ENCODE results near the gene CRYAB.

CRYAB gene

GRCh38 chr11:111911563-111912401 is at the start of gene CRYAB:
CRYAB (minus strand) TSS chr11:111911770; CDS start chr11:111911724, 46 bp downstream.
- in situ Hi-C loops (cut with MboI; ENCODE audit: low sequenced_read_pairs), result no loop called here

- in situ Hi-C loops (cut with MboI; ENCODE audit: low sequenced_read_pairs), result no loop called here
Measured at GRCh38 chr11:111960916-111961315, 49.3 kb upstream of the CRYAB start.

DNA sequence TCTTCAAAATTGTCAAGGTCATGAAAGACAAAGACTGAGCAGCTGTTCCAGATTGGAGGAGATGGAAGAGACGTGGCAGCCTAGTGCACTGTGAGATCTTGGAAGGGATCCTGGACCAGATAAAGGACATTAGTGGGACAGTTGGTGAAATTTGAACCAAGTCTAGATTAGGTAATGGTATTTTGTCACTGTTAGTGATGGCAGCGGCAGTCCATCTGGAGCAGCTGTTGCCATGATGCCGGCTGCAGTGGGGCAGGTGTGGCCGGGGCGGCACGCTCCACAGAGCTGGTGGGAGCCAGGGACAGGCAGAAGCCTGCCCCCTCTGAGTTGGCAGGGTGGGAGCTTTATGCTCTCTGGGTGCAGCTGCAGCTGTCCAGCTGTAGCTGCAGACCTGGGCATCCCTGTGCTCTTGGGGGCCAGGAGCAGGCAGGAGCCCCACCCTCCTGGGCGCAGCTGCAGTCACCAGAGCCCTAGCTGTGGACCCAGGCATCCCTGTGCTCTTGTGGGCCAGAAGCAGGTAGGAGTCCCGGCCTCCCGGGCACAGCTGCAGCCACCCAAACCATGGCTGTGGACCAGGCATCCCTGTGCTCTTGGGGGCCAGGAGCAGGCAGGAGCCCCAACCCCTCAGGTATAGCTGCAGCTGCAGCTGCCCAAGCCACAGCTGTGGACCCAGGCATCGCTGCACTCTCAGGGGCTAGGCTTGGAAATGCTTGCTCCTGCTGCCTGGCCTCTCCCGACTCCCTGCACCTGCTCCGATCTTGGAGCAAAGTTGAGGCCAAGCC is 46.3 kb upstream of the CRYAB start:
- in situ Hi-C loops (cut with MboI; ENCODE audit: low sequenced_read_pairs), result no loop called here

DNA sequence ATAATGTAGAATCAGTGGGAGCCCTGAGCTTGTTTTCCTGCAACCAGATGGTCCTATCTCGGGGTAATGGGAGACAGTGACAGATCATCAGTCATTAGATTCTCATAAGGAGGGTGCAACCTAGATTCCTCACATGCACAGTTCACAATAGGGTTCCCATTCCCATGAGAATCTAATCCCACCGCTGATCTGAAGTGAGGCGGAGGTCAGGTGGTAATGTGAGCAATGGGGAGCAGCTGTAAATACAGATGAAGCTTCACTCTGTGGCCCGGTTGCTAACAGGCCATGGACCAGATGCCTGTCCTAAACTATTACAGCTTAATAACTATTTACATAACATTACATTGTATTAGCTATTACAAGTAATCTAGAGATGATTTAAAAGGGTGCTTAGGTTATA is 42.6 kb upstream of the CRYAB start:
- in situ Hi-C loops (cut with MboI; ENCODE audit: low sequenced_read_pairs), result no loop called here

DNA sequence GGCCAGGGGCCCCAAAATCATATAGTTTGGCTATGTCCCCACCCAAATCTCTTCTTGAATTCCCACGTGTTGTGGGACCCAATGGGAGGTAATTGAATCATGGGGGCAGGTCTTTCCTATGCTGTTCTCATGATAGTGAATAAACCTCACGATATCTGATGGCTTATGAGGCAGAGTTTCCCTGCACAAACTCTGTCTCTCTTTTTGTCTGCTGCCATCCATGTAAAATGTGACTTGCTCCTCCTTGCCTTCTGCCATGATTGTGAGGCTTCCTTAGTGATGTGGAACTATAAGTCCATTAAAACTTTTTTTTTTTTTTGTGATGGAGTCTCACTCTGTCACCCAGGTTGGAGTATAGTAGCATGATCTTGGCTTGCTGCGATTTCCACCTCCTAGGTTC is 40.0 kb upstream of the CRYAB start:
- in situ Hi-C loops (cut with MboI; ENCODE audit: low sequenced_read_pairs), result no loop called here

DNA sequence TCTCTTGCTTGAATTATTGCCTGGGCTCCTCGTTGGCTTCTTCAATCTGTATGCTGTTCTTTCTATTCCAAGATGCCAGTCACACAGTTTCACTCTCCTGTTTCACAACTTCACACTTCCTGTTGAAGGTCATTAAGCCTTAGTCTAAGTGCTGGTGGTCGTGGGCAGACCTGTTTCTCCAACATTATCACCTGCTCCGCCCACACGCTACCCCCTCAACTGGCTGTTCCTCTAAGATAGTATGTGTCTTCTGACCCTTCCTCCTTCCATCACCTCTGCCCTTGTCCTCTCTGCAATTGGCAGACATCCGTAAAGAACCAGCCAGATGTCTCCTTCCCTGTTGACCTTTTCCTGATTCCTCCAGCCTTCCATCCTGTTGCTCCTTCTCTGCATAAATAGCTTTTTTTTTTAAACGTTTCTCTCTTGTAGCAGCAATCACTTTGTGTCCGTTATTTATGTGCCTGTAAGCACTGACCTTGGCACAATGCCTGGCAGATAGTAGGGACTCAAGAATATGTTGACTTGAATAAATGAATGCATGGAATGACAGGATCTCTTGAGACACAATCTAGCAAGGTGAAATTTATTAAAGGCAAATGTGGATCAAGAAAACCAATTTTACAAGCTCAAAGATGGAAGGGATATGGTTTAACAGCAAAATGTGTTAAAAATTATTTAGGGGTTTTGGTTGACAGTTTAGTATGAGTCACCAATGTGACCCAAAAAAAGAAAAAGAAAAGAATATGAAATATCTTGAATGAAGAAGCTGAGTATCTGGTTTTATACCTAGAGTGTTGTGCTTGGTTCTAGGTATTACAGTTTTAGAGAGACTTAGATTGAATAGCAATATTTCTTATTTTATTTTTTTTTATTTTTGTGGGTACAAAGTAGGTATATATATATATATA is 38.2 kb upstream of the CRYAB start:
- in situ Hi-C loops (cut with MboI; ENCODE audit: low sequenced_read_pairs), result no loop called here

DNA sequence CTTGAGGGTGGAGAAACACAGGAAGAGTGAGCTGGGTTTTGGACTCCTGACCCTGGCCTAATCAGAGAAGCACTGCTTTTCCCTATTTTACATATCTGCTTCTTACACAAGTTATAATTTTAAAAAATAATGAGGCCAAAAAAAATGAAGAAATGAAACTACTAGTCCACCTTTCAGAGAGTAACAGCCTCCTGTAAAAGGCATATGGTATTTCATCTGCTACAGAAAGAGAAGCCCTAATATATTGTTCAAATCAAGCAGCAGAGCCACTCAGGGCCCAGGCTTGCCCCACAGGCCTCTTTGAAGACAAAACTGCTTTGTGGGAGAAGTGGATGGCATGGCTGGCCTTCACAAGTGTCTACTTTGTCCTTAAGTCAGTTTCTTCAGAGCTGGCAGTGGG is 35.6 kb upstream of the CRYAB start:
- in situ Hi-C loops (cut with MboI; ENCODE audit: low sequenced_read_pairs), result no loop called here

GRCh38 chr11:111946499-111946898 is 34.9 kb upstream of the CRYAB start:
- in situ Hi-C loops (cut with MboI; ENCODE audit: low sequenced_read_pairs), result no loop called here

DNA sequence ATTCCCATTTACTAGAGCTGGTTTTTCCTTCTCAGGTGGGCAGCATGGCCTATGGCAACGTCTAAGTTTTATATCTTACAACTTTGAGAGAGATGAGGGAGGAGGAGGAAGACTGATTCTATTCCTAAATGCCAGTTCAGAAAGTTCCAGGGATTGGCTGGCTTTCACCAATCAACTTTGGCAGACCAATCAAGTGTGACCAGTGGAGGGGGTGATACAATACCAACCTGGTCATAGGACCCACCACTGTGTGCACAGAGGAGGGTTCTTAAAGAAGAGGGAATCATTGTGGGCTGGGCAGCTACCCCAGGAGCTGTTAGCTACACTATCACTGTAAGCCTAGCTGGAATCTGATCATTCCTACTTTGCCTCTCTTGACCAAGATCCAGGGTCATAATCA is 33.6 kb upstream of the CRYAB start:
- in situ Hi-C loops (cut with MboI; ENCODE audit: low sequenced_read_pairs), result no loop called here

DNA sequence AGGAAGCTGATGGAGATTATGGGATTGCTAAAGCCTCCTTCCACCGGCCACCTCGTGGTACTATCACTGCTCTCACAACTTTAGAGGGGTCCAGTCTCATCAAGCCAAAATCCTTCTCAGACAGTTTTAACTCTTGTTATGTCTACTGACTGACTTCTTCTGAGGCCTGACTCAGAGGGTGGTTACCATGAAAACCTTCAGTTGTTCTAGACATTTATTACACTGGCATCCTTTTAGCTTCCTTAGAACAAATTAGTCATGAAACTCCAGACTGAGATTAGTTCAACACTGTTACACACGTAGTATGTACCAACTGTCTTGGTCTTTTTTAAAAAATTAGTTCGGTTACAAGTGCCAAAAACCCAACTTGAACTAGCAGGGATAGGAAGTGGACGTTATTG is 33.1 kb upstream of the CRYAB start:
- in situ Hi-C loops (cut with MboI; ENCODE audit: low sequenced_read_pairs), result no loop called here

DNA sequence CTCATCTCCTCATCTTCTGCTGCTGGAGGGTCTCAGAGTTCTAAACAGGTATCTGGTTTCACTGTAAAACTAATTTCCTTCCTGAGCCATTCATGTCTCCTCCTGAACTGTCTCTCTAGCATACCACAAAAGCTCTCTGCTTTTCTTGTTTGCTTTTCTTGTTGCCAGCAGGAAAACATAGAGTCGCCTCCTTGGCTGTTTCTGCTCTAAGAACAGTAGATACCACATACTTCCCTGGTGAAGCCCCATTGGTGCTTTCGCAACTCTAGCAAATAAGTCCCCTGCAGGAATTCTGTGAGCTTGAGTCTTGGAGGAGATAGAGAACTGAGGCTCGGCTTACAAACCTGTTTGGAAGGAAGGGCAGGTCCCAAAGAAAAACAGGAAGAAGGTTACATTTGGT is 32.6 kb upstream of the CRYAB start:
- in situ Hi-C loops (cut with MboI; ENCODE audit: low sequenced_read_pairs), result no loop called here

DNA sequence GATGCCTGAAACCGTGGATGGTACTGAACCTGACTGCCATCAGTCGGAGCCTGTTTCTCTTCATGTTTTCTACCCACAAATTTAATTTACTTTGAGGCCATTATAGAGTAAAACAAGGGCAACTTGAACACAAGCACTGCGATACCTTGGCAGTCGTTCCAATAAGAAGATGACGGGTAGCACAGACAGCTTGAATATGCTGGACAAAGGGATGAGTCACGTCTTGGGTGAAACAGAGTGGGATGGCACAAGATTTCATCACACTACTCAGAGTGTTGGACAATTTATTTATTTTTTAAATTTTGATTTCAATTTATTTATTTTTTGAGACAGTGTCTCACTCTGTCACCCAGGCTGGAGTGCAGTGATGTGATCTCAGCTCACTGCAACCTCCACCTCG is 31.3 kb upstream of the CRYAB start:
- in situ Hi-C loops (cut with MboI; ENCODE audit: low sequenced_read_pairs), result no loop called here

DNA sequence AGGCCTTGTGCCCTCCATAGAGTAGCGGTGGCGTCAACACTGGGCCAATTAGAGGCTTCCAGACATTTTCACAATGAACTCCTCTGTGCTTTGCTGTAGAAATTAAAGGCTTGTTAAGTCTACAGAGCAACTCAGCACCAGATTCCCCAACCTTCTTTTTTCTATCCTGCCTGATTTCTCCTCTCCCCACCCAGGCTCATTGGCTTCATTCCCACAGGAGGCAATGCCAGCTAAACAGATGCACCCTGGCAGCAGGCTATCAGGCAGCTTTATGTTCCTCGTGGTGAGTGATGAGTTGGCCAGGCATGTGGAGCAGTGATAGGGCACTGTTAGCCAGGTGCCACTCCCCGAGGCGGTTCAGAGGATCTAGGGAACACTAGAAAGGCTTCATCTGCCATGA is 30.4 kb upstream of the CRYAB start:
- in situ Hi-C loops (cut with MboI; ENCODE audit: low sequenced_read_pairs), result no loop called here

DNA sequence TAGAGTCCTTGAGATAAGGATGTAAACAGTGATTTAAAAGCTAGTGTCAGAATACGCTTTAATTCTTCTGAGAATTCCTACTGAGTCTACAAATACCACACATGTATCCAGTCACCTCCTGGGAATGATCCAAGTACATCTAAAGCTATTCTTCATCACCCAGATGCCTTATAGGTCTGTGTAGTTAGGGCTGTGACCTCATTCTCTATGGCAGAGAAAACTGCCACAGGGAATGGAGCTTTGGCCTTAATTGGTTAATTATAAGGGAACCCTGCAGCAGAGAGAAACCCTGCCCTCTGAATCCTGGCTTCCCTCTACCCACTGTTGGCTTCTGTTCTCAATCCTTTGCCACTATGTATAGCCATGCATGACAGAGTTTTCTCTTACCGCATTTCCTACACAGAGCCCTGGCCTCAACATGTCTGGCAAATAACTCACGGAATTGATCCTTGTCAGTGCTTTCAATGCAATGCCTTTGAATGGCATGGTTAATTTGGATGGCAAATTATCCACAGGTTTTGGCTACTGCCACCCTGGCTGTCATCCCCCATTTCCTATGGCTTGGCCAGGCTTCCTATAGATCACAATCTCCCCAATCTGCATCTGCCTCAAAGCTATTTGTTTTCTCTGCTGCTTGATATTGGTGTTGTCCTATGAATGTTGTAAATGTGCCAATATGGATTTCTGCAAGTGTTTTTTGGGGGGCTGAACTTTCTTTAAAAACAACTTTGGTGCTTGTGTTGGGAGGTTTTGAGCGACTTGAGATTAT is 28.4 kb upstream of the CRYAB start:
- in situ Hi-C loops (cut with MboI; ENCODE audit: low sequenced_read_pairs), result no loop called here

DNA sequence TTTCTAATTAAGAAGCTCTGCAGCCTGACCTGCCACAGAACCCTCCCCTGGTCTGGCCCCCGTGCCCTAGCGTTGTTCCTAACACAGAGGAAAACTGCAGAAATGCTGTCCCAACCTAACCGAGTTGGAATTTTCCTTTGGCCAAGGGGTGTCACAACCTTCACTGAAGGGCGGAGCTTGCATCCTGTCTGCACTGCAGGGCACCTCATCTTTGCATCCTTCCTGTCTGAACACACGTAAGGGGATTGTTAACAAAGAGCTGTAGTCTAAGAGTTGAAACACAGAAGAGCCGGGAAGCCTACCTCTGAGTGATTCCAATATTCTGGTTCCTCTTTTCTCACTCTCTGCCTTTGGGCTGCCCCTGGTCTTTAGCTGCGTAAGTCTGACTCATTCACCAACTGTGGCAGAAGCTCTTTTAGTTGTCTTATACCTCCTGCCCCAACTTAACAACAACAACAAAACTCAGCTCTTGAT is 27.2 kb upstream of the CRYAB start:
- in situ Hi-C loops (cut with MboI; ENCODE audit: low sequenced_read_pairs), result no loop called here

GRCh38 chr11:111937844-111938243 is 26.3 kb upstream of the CRYAB start:
- in situ Hi-C loops (cut with MboI; ENCODE audit: low sequenced_read_pairs), result no loop called here

- in situ Hi-C loops (cut with MboI; ENCODE audit: low sequenced_read_pairs), result no loop called here
Measured at GRCh38 chr11:111937461-111937769, 25.8 kb upstream of the CRYAB start.

GRCh38 chr11:111936040-111936540 is 24.5 kb upstream of the CRYAB start:
- in situ Hi-C loops (cut with MboI; ENCODE audit: low sequenced_read_pairs), result no loop called here

DNA sequence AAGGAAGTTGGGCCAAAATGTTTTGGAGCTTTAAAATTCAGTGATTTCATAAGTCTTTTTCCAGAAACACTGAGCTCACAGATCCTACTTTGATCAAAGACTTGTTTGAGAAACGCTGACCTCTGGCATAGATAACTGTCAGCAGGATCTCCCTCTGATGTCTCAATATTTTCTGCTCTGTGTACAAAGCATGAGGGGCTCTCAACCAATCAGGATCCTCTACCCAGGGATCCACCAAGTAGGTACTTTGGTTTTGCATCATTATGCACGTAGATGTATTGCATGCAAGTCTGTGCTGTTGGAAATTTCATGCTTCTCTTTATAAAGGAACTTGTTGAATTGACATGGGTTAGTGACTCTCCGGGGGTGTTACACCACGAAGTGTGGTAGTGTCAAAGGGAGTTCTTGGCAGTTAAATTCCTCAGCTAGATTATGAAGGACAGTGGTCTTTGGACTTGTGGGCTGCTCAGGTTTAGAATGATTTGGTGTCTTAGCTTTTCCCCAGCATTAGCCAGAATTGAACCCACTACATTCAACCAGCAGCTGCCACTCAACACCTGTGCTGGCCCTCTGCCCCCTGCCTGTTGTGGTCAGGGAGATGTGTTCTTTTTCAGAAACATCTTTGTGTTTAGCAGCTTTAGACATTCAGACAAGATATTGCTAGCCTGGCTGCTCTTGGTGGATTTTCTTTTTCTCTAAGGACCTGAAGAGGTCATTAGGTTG is 23.9 kb upstream of the CRYAB start:
- in situ Hi-C loops (cut with MboI; ENCODE audit: low sequenced_read_pairs), result no loop called here

DNA sequence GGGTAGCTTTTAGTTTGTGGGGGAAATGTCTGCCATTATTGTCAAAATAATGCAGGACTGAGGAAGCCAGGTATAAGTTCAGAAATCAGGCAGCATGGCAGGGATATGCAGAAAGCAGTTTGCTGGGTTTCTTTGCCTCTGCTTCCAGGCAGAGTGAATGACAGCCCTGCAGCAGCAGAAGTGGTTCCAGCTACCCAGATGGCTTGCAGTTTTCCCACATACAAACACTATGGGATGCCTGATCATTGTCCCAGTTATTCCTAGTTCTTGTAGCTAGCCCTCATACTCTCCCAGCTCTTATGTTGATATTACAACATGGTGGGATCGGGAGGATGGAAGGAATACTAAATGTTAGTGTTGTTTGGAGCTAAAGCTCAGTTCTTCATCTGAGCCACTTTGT is 22.7 kb upstream of the CRYAB start:
- in situ Hi-C loops (cut with MboI; ENCODE audit: low sequenced_read_pairs), result no loop called here
